GM21367 (cell line): ENCODE data around the gene NSD1.

ENCODE experiments used
- ATAC-seq: cut with Tn5 transposase; IDR thresholded peaks from one replicate; pipeline ENCODE4 v1.9.1; 2021; ENCODE audit not compliant: unreplicated experiment

Gene NSD1

DNA sequence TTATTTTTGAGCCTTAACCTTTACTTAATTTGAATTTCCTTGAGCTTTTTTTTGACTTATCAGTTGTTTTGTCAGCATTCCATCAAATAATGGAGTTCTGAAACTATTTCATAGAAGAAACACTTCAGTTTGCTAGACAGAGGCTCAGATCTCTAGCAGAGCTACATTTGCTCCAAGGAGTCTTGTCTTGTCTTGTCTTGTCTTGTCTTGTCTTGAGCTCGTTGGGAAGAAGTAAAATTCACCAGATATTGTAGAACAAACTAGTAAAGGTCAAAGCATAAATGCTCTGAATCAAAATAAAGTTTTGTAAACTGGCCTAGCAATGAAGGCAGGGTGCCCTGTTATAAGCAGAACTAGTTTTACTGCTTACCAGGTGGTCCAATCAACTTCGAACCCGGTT lies 136.4 kb downstream of the NSD1 start:
- ATAC-seq = no peak

DNA sequence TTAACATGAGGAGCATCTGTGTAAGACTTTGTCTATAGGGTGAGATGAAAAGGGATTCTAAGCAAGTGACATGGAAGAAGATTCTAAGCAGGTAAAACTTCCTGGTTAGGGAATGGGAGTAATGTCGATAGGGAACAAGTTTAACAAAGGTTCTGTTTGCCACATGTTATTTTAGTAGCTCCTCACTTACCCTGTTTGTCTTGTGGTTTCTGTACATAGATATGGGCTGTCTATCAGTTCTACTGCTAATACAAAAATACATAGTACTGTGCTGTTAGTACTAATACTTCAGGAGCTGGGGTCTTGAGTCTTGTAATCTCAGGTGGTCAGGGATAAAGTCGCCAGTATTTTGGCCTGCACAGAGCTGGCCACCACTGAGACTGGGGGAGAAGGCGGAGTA lies 137.1 kb downstream of the NSD1 start:
- ATAC-seq = no peak

DNA sequence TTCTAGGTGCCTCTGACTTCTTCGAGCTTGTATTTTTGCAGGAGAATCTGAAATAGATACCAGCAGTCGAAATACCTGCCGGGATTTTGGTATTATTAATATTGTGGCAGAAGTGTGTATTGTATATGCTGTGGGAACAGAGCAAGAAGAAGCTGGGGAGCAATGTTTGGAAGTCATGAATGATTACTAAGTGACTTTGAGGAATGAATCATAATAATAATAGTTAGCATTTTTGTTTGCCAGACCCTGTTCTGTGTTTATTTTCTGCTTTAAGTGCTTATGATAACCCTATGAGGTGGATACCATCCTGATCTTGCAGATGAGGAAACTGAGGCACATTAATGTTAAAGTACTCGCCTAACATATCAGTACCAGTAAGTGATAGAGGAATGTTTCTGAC lies 137.5 kb downstream of the NSD1 start:
- no peak for ATAC-seq

DNA sequence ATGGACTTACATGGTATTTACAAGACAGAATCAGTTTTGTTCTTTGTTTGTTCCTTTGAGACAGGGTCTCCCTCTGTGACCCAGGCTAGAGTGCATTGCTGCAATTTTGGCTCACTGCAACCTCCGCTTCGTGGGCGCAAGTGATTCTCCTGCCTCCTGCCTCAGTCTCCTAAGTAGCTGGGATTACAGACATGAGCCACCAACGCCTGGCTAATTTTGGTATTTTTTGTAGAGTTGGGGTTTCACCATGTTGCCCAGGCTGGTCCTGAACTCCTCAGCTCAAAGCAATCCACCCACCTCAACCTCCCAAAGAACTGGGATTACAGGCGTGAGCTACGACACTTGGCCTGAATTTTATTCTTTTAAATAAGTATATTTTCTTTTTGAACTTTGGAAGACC lies 142.3 kb downstream of the NSD1 start:
- ATAC-seq = no peak

DNA sequence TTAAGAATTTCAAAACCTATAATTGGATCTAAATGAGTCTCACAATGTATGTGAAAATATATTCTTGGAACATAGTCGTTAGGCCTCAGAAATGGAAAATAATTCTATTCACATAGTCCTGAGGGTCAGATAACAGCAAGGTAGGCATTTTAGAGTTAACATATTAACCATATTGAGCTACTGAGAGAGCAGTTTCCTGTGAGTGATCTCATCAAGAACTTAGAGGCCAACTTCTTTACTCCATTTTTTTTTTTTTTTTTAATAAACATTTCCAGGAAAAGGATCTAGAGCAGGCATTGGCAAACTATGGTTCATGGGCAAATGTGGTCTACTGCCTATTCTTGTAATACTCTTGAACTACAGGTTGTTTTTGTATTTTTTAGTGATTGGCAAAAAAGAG lies 143.3 kb downstream of the NSD1 start:
- ATAC-seq = no peak

DNA sequence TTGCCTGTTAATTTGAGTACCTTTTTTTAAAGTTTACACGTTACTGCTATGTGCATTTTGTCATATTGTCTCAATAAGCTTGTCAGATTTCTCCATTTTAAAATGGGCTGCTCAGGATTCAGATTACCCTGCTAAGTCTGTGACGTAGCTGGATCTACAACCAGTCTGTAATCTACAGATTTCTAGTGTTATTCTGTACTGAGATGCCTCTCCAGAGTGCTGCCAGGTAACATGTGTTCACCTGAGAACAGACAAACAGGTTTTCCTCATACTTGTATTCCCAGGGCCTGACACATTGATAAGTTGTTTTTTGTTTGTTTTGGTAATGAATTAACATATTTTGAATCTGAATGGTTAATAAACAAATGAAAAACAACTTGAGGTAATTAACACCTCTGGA lies 154.6 kb downstream of the NSD1 start:
- no peak for ATAC-seq

DNA sequence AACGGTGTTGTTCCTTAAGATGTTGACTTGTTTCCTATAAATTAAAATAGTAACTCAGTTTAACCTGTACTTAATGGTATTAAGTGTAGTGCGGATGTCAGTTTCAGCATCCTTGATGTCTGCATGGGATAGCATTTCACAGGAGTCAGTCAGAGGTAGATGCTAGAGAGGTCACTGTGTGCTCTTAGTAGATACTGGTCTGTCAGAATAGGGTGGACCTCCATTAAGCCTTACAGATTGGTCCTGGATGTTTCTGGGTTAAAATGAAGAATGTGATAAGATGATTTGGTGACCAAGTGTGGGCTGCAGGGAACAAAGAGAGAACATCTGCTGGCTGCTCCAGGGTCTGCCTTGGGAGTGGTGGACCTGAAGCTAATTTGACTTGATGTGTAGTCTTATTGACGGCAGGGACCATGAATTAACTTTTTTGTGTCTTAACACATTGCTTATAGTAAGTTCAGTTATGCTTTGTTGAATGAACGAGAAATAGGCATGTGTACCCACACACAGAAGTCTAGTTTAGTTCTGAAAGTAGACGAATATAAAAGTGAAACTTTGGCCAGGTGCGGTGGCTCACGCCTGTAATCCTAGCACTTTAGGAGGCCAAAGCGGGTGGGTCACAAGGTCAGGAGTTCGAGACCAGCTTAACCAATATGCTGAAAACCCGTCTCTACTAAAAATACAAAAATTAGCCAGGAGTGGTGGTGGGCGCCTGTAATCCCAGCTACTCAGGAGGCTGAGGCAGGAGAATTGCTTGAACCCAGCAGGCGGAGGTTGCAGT lies 157.4 kb downstream of the NSD1 start:
- no peak for ATAC-seq

DNA sequence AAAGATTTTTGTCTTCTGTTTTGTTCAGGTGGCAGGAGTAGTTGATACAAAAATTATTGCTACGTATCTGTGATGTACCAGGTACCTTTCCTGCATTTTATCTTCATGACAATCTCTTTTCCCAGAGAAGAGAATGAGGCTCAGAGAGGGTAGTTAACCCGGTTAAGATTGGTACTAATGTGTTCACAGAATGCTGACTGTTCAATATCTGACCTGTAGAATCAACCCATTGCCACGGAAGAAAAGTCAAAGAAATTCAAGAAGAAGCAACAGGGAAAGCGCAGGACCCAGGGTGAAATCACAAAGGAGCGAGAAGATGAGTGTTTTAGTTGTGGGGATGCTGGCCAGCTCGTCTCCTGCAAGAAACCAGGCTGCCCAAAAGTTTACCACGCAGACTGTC lies 158.2 kb downstream of the NSD1 start:
- ATAC-seq = no peak

DNA sequence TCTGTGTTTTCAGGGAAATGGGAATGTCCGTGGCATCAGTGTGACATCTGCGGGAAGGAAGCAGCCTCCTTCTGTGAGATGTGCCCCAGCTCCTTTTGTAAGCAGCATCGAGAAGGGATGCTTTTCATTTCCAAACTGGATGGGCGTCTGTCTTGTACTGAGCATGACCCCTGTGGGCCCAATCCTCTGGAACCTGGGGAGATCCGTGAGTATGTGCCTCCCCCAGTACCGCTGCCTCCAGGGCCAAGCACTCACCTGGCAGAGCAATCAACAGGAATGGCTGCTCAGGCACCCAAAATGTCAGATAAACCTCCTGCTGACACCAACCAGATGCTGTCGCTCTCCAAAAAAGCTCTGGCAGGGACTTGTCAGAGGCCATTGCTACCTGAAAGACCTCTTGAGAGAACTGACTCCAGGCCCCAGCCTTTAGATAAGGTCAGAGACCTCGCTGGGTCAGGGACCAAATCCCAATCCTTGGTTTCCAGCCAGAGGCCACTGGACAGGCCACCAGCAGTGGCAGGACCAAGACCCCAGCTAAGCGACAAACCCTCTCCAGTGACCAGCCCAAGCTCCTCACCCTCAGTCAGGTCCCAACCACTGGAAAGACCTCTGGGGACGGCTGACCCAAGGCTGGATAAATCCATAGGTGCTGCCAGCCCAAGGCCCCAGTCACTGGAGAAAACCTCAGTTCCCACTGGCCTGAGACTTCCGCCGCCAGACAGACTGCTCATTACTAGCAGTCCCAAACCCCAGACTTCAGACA lies 160.4 kb downstream of the NSD1 start:
- ATAC-seq = no peak

DNA sequence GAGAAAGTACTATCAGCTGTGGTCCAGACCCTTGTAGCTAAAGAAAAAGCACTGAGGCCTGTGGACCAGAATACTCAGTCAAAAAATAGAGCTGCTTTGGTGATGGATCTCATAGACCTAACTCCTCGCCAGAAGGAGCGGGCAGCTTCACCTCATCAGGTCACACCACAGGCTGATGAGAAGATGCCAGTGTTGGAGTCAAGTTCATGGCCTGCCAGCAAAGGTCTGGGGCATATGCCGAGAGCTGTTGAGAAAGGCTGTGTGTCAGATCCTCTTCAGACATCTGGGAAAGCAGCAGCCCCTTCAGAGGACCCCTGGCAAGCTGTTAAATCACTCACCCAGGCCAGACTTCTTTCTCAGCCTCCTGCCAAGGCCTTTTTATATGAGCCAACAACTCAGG lies 161.1 kb downstream of the NSD1 start:
- no peak for ATAC-seq

DNA sequence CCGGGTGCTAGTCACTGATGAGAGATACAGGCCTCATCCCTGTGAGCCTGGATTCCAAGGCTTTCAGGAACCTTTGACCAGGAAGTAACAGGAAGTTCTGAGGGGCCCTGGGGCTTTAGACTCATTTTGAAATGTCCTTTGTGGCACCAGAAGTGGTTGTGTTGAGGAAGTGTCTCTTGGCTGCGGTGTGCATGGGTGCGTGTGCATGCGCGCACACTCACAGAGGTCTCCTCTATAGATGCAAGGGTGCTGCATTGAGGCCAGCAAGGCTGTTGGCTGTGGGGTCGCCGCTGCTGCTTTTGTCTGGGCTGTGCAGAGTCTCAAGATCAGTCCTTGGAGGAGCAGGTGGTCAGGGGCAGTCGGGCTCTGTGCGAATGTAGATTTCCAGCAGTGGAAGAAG lies 162.4 kb downstream of the NSD1 start:
- ATAC-seq = no peak

DNA sequence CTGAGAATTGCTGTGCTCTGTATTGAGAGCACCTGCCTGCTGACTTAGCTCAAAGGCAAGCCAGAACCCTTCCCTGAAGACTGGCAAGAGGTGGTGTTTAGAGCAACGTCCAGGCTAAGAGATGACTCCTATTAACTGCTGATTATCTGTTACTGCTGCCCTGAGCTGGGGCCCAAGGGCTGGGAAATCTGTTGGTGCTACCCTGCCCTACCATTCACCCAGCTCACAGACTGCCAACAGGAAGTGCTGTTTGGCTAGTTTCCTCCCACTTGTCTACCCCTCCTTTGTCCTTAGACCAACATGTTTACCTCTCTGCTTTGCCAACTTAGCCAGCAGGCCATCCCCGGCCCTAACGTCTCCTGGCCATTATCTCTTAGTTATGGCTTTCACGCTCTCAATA lies 163.0 kb downstream of the NSD1 start:
- ATAC-seq = no peak

DNA sequence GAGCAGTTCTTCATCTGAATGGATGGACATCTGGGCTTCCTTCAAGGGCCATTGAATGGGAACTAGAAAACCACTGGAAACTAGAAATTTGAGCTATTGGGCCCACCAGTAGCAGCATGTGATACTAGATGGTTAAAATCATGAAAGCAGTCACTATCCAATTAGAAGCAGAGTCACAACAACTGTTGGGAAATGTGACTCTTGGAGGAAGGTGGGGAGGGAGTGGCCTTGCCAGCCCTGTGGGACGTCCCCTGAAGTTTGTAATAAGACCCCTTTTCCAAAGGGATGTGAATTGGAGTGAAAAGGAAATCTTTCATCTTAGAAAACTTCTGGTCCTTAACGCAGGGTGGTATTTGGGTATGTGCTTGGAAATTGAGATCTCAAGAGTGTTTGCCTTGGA lies 164.3 kb downstream of the NSD1 start:
- ATAC-seq = no peak

DNA sequence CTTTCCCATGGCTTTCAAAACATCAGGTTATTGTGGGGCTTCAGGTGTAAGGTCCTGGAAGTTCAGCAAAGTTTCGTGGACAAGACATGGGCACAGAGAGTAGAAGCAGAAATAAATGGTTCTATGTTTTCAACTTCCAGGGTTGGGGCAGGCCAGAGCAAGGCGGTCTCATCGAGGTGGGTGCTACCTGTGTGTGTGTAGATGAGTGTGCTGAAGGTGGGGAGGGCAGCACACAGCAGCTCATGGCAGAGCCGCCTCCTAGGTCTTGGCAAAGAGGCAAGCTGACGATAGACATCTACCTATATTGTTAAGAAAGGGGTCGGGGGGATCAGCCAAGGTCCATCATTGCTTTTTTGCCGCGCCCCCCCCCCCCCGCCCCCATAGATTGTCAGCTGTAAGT lies 166.1 kb downstream of the NSD1 start:
- ATAC-seq = no peak

DNA sequence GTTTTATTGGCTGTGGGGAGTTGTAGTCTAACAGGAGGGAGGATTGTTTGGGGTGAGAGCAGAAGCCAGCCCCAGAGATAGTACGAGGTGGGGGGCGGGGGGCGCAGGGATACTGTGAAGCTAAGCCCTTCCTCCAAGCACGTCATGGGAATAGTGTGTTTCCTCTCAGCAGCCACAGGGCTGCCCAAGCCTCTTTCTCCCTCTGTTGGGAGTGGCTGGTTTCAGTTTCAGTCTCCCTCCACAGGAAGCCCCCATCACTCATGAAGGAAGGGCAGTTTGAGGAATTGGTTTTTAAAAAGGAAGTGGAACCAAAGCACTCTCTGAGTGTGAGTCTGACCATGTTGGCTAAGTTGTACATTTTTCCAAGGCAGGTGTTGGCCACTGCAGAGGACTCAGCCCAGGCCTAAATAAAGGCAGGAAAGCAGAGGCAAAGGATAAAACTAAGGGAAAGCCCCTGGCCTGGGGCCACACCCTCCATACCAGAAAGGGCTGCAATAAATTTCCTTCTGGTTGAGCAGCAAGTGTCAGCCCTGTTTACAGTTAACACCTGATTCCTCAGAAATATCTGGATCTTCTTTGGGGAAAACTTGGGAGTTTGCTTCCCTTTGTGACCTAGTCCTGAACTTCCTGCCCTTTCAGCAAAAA lies 166.8 kb downstream of the NSD1 start:
- ATAC-seq = peak; percentile 41

DNA sequence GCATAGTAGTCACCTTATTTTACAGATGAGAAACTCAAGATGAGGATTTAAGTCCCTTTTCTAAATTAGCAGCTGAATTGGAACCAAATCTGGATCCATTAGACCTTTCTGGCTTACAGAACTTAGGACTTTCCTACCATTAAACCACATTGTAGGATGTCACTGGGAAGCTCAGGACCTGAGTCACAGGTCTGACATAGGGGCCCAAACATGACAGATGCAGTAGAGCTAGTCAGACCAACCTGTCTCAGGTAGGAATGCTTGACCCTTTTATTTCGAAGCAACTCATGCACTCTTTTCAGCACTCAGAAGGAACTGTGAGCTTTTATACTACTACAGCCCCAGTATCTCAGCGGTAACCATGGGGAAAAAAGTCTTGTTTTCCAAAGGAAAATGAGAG lies 167.4 kb downstream of the NSD1 start:
- ATAC-seq = no peak

DNA sequence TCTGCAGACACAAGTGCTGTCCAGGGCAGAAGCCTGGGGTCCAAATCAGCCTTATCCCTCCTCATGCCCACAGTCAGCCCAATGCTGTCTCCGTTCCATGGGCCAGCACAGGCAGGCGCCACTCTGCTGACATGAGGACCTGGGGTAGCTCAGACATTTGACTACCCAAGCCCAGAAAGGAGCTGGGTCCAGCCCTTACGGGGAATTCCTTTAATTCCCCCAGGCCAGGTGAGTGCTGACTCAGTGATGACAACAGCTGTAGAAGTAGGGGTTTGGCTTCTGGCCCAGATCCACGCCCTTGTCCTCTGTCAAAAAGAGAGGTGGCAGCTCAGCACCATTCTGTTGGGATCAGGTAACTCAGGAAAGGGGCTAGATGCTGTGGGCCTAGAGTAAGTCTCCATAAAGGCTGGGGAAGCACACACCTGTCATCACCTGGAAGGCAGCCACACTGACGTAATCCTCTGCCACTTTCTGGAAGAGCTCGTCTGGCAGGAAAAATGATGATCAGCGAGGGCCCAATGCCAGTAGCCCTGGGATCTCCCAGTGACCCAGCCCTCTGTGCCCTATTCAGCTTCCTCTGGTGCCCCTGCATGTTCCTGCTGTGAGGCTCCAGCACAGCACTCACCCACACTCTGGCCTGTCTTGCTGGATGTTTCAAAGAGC lies 168.1 kb downstream of the NSD1 start:
- ATAC-seq = no peak

DNA sequence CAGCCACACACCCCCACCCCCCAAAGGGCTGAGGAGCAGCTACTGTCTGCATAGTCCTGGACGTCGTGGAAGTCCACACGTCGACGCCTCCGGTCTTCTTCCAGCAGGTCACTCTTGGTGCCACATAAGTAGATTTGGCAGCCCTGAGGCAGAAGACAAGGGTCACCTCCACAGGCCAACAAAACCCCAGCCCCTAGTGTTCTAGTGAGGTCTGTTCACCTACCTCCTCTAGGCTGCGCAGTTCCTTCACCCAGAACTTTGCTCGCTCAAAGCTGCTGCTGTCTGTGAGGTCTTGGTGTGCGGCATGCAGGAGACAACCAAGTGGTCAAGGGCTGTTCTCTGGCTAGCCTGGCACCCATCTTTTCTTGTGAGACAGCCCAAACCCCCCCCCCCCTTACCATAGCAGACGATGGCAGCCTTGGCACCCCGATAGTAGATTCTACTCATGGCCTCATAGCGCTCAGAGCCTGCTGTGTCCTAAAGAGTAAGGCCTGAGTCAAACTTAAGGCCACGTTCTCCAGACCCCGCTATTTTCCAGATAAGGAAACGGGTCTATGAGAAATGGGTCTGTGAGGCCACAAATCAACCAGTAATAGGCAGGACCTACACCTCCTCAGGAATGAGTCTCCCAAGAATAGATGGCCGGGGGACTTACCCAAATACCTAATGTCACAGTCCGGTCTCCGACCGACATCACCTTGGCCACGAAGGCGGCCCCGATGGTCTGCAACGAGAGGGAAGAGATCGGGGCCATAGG lies 169.0 kb downstream of the NSD1 start:
- ATAC-seq = no peak

DNA sequence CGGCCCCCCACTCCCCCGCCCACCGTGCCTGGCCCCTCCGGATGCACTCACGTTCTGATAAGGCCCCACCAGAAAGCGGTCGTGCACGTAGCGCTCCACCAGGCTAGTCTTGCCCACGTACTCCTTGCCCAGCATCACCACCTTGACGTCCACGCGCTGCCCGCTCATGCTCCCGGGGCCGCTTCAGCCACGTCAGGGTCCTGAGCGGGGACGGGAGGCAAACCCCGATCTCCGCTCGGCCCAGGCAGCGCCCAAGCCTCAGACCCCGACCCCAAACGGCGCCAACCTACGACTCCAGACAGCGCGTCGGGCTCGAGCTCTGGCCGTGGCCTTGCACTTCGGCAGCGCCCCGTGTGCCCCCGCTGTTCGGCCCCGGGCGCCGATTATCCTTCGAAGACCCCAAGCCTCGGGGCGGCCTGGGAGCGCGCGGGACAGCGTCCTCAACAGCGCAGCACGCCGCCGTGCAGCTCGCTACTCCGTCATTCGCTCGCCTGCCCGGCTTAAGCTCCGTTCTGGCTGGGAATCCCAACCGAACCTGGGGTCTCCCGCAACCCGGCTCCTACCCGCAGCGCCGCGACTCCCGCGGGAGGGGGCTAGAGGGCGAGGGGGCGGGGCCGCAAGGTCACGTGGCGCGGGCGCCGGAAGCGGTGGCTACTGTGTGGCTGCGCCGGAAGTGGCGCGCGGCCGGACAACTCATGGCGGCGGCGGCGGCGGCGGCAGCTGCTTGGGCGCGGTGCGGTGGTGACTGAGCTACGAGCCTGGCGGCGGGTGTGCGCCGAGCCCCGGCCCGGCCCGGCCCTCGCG lies 169.8 kb downstream of the NSD1 start, which contains the start of the genes PRELID1 and RAB24:
Gene PRELID1, plus strand, starts transcription at position 679 of the 804 bp plus-strand sequence. CDS start 187 bp downstream, outside the sequence.
Gene RAB24, minus strand, starts transcription at position 599 of the 804 bp plus-strand sequence. Its CDS starts 431 bp downstream, at position 168.
- ATAC-seq = peak; percentile 56

DNA sequence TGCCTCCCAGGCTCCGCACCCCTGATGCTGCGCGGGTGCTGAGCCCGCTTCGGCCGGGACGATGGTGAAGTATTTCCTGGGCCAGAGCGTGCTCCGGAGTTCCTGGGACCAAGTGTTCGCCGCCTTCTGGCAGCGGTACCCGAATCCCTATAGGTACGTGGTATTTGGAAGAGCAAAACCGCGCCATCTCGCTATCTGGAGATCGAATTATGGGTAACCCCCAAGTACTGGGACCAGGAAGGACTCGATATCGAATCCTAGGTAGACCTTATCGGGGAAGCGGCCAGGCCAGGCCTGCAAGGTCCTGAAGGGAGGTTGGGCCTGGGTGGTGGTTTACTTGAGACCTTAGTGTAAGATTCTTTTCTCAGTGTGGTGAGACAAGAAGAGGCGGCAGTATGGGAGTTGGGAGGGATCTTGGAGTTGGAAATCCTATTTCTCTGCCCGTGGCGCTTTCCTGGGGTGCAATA lies 170.4 kb downstream of the NSD1 start:
- ATAC-seq = peak; percentile 3
